Prostate gland (tissue), 2 donors: Measurements from ENCODE around the gene CMKLR1. TPM values are rescaled to one million over a fixed set of nuclear protein-coding genes. Genes with fewer than 3 reads are reported as not detected.

Experiments
- DNase-seq: peaks from one replicate; pipeline ENCODE4 v3.0.0-alpha.2; 2019; ENCODE audit warnings: low spot score
- H3K27ac ChIP-seq, 2 donors: fragments of 200-600 bp; sonication (generic); 2 replicates each; pipeline ENCODE4 v1.5.1; 2017 to 2019
- H3K27me3 ChIP-seq: fragments of 200-600 bp; sonication (generic); replicated peaks from 2 replicates; pipeline ENCODE4 v1.5.1; 2019; ENCODE audit not compliant: insufficient read depth
- H3K36me3 ChIP-seq, 2 donors: fragments of 200-600 bp; sonication (generic); 1 replicate in 1 of 2; 2 replicates in 1 of 2; pipeline versions ENCODE4 v1.5.1 to v1.8.1; 2017 to 2019
- H3K4me1 ChIP-seq: fragments of 200-600 bp; sonication (generic); replicated peaks from 2 replicates; pipeline ENCODE4 v1.5.1; 2019
- H3K4me3 ChIP-seq, 2 donors: fragments of 200-600 bp; sonication (generic); 2 replicates each; pipeline ENCODE4 v1.5.1; 2017 to 2019
- H3K9me3 ChIP-seq: fragments of 200-600 bp; sonication (generic); 2 replicates; pipeline ENCODE4 v1.5.1; 2017
- POLR2A ChIP-seq: fragments of 450-650 bp; IDR thresholded peaks from one replicate; pipeline ENCODE4 v1.6.1; 2016; ENCODE audit warnings: antibody characterized with exemption, mild to moderate bottlenecking
- POLR2AphosphoS5 ChIP-seq: sonication (generic); formaldehyde crosslinking; IDR thresholded peaks from one replicate; pipeline ENCODE4 v1.6.1; 2017; ENCODE audit warnings: antibody characterized with exemption
- WGBS: methylation state at CpG from one replicate; pipeline ENCODE4 v1.1.5; 2018; 5-methylcytosine and 5-hydroxymethylcytosine counted together
- intact Hi-C: fragments of 100-400 bp; cut with DNase I; formaldehyde crosslinking; loops from one replicate; pipeline ENCODE4 v1.14.2; 2022
- total RNA-seq, 2 donors: library from RNA; depleted of rRNA; stranded (reverse); fragments of >200 nt; gene quantifications; one replicate each; pipeline ENCODE4 v1.1.0, GENCODE V29; 2016
- TF ChIP-seq, protein P1 (sequence below), 4 experiments: fragments of 200-600 bp in 2 of 4; fragments of 450-650 bp in 2 of 4; sonication (generic) in 2 of 4; IDR thresholded peaks; 1 replicate in 3 of 4; 2 replicates in 1 of 4; pipeline ENCODE4 v1.5.1; 2016 to 2019; ENCODE audit warnings: antibody characterized with exemption in 4 of 4, mild to moderate bottlenecking in 2 of 4, moderate library complexity in 2 of 4

CMKLR1 gene
- total RNA-seq, 2 donors from 2014 or later: 3.3 to 9.1 TPM

- 70% methylated on average over 2 of the region's 2 CpGs for WGBS
- intact Hi-C loops: no loop called here
- no peak for TF ChIP-seq POLR2A
- TF ChIP-seq POLR2AphosphoS5: no peak
- TF ChIP-seq, protein P1, sequence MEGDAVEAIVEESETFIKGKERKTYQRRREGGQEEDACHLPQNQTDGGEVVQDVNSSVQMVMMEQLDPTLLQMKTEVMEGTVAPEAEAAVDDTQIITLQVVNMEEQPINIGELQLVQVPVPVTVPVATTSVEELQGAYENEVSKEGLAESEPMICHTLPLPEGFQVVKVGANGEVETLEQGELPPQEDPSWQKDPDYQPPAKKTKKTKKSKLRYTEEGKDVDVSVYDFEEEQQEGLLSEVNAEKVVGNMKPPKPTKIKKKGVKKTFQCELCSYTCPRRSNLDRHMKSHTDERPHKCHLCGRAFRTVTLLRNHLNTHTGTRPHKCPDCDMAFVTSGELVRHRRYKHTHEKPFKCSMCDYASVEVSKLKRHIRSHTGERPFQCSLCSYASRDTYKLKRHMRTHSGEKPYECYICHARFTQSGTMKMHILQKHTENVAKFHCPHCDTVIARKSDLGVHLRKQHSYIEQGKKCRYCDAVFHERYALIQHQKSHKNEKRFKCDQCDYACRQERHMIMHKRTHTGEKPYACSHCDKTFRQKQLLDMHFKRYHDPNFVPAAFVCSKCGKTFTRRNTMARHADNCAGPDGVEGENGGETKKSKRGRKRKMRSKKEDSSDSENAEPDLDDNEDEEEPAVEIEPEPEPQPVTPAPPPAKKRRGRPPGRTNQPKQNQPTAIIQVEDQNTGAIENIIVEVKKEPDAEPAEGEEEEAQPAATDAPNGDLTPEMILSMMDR (IDR thresholded peaks at IDR 0.05): no peak
- Histone ChIP-seq H3K36me3 (no peaks in the 10 kb centered on the region), H3K4me3 (no peak overlapping the region), H3K4me1 (no peaks in the 10 kb centered on the region), H3K9me3 (no peaks in the 10 kb centered on the region), H3K27ac (no peak overlapping the region), H3K27me3 (no peaks in the 10 kb centered on the region)
- DNase-seq: no peak
Observed at GRCh38 chr12:108285016-108285415, 54.1 kb downstream of the CMKLR1 start.

GRCh38 chr12:108284163-108284562 is 54.9 kb downstream of the CMKLR1 start:
- Histone ChIP-seq H3K27me3 (no peaks in the 10 kb centered on the region), H3K9me3 (no peaks in the 10 kb centered on the region), H3K4me3 (no peak overlapping the region), H3K27ac (no peak overlapping the region), H3K4me1 (no peaks in the 10 kb centered on the region), H3K36me3 (no peaks in the 10 kb centered on the region)
- intact Hi-C loops: no loop called here
- 47% methylated on average over 7 of the region's 7 CpGs for WGBS
- TF ChIP-seq, protein P1 (IDR thresholded peaks at IDR 0.05): no peak
- TF ChIP-seq POLR2AphosphoS5 (no peak), POLR2A (no peak)
- no peak for DNase-seq

DNA sequence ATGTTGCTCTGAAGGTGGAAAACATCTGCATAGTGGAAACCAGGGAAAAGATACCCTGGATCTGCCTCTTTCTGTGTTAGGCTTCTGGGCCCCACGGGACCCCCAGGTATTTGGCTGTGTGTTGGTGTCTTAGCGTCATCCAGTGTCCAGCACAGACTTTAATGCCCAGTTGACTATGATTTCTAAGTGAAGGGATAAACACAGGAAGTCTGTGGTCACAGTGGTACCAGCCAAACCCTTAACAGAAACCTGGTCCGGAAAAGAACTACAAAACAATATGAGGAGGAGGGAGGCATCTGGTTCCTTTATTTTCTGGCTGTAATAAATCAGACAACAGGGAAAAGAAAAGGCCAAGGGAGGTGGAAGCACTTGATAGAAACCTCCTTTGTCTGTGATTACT is 56.4 kb downstream of the CMKLR1 start:
- no peak overlapping the region for H3K27ac ChIP-seq
- DNase-seq: no peak
- H3K36me3 ChIP-seq: no peaks in the 10 kb centered on the region
- no peak for TF ChIP-seq POLR2A
- TF ChIP-seq, protein P1 (IDR thresholded peaks at IDR 0.05): no peak
- no peak for TF ChIP-seq POLR2AphosphoS5
- H3K4me1 ChIP-seq: no peaks in the 10 kb centered on the region
- no peak overlapping the region for H3K4me3 ChIP-seq
- H3K27me3 ChIP-seq: no peaks in the 10 kb centered on the region
- no peaks in the 10 kb centered on the region for H3K9me3 ChIP-seq
- WGBS: 62% methylated on average over 3 of the region's 3 CpGs
- intact Hi-C loops: no loop called here

- Histone ChIP-seq H3K4me3 (no peak overlapping the region), H3K27me3 (no peaks in the 10 kb centered on the region), H3K4me1 (no peaks in the 10 kb centered on the region), H3K36me3 (no peaks in the 10 kb centered on the region), H3K27ac (no peak overlapping the region), H3K9me3 (no peaks in the 10 kb centered on the region)
- intact Hi-C loops: no loop called here
- WGBS: 18% methylated on average over 2 of the region's 2 CpGs
- DNase-seq: no peak
- TF ChIP-seq, protein P1 (IDR thresholded peaks at IDR 0.05): no peak
- TF ChIP-seq POLR2AphosphoS5 (no peak), POLR2A (no peak)
Observed at GRCh38 chr12:108282160-108282559, 57.0 kb downstream of the CMKLR1 start.

DNA sequence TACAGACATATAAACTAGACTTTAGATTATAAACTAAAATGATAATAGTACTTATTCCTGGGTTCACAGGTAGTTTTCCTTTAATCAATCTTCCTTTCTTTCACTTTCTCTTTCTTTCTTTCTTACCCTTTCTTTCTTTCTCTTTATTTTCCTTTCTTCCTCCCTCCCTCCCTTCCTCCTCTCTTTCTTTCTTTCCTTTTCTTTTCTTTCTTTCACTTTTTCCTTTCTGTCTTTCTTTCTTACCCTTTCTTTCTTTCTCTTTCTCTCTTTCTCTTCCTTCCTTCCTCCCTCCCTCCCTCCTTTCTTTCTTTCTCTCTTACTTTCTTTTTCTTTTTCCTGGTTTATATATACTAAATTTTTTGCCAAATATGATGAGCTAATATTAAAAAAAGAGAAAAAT is 61.5 kb downstream of the CMKLR1 start:
- intact Hi-C loops: no loop called here
- no peak for DNase-seq
- Histone ChIP-seq H3K27ac (no peak overlapping the region), H3K36me3 (no peaks in the 10 kb centered on the region), H3K4me3 (no peak overlapping the region), H3K27me3 (no peaks in the 10 kb centered on the region), H3K9me3 (no peaks in the 10 kb centered on the region), H3K4me1 (no peaks in the 10 kb centered on the region)
- TF ChIP-seq POLR2AphosphoS5: no peak
- TF ChIP-seq, protein P1 (IDR thresholded peaks at IDR 0.05): no peak
